Measurements from ENCODE around the gene CERS6. TPM values are rescaled to one million over a fixed set of nuclear protein-coding genes. Genes with fewer than 3 reads are reported as not detected.

The CERS6 gene
- total and polyA plus RNA-seq, 10 of the 15 experiments (the other 5 are each of a cell fraction or from before 2014, with no cell fraction given): 1.3 to 20.4 (median 14.1) TPM

DNA sequence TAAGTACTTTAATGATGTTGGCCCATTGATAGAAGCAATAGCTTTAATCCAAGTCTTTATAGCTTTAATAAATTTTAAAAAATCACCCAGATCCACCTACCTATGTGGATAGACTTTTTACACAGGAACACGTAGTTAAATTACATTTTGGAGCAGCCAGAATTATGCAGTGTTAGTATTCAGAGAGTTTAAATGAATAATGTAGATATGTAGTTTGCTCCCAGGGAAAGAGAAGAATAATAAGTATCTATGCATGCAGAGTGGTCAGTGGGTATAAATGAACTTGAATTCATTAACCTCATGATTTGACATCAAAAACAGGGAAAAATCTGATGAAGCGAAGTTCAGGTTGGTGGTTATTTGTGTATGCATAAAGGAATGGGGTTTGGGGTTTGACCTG is 146.3 kb downstream of the CERS6 start:
- no TSS peak for BruUV-seq (replicated peaks)
- ChIA-PET POLR2A (no interaction called here), SMC1A (ENCODE audit: uncharacterized antibody, unreplicated experiment) (no interaction called here), CTCF (interaction anchor here (2.2 kb wide), 1 partner anchor 14 kb away, joined by 4 read pairs; no protein-coding TSS in a partner anchor), RAD21 (ENCODE audit: unreplicated experiment) (no interaction called here)
- Histone ChIP-seq H3K27ac (ENCODE audit: control insufficient read depth, insufficient read depth) (no peak overlapping the region), H4K20me1 (ENCODE audit: control insufficient read depth, insufficient read depth) (no peaks in the 10 kb centered on the region), H3K79me2 (ENCODE audit: control insufficient read depth, insufficient read depth, low read length) (peaks cover 19% of the 10 kb centered on the region), H3K4me1 (ENCODE audit: control insufficient read depth, insufficient read depth, low read length) (peaks cover 30% of the 10 kb centered on the region), H3K27me3 (replicated peaks in 1 of 2; ENCODE audit: control insufficient read depth in 2 of 2, insufficient read depth in 2 of 2, low read length in 1 of 2) (no peaks in the 10 kb centered on the region), H3K4me3 (no peak overlapping the region), H3K4me2 (ENCODE audit: control insufficient read depth, insufficient read depth) (peak overlapping the region; percentile 59; the same call in 1 of the 2 replicates), H2AFZ (ENCODE audit: control insufficient read depth, low read depth, low read length) (no peak overlapping the region), H3K9ac (ENCODE audit: control insufficient read depth, insufficient read depth, low read length) (no peak overlapping the region), H3K36me3 (ENCODE audit: control insufficient read depth in 2 of 2, insufficient read depth in 2 of 2, low read length in 1 of 2) (no peaks in the 10 kb centered on the region; a peak in 1 of 4 replicates), H3K9me3 (replicated peaks; ENCODE audit: control insufficient read depth, insufficient read depth, low read length) (peaks cover 30% of the 10 kb centered on the region)
- WGBS (ENCODE audit: insufficient coverage, insufficient replicate concordance, low lambda C conversion rate, missing lambda C conversion rate): 96% methylated on average over 2 of the region's 2 CpGs
- ATAC-seq (no peak), FAIRE-seq (no peak), DNase-seq (ENCODE audit: low read depth, low spot score) (no peak)
- no peak for TF ChIP-seq NR2C1 (IDR thresholded peaks at IDR 0.05)
- no peak for TF ChIP-seq BRCA1 (IDR thresholded peaks at IDR 0.05; ENCODE audit: low read depth, low read length)
- no peak for TF ChIP-seq IKZF1 (conservative IDR thresholded peaks at IDR 0.05)
- TF ChIP-seq RB1 (IDR thresholded peaks at IDR 0.05; ENCODE audit: borderline replicate concordance): no peak
- TF ChIP-seq ZNF24 (IDR thresholded peaks at IDR 0.05): no peak
- no peak for TF ChIP-seq ESRRA (IDR thresholded peaks at IDR 0.05; ENCODE audit: low read length)
- no peak for TF ChIP-seq KDM1A (IDR thresholded peaks at IDR 0.05; ENCODE audit: borderline replicate concordance)
- no peak for TF ChIP-seq BHLHE40 (IDR thresholded peaks at IDR 0.05; ENCODE audit: borderline replicate concordance in 1 of 2, low read depth in 2 of 2, low read length in 1 of 2)
- no peak for TF ChIP-seq NFYB (IDR thresholded peaks at IDR 0.05; ENCODE audit: insufficient read depth, low read depth, low read length)
- no peak for TF ChIP-seq ASH2L (IDR thresholded peaks at IDR 0.05; ENCODE audit: borderline replicate concordance, low read depth)
- no peak for TF ChIP-seq MYB (IDR thresholded peaks at IDR 0.05; ENCODE audit: borderline replicate concordance, low read depth, low read length)
- TF ChIP-seq MYC (IDR thresholded peaks at IDR 0.05; ENCODE audit: insufficient read depth, insufficient read length, insufficient replicate concordance, low read length, severe bottlenecking): no peak
- TF ChIP-seq, protein P1, sequence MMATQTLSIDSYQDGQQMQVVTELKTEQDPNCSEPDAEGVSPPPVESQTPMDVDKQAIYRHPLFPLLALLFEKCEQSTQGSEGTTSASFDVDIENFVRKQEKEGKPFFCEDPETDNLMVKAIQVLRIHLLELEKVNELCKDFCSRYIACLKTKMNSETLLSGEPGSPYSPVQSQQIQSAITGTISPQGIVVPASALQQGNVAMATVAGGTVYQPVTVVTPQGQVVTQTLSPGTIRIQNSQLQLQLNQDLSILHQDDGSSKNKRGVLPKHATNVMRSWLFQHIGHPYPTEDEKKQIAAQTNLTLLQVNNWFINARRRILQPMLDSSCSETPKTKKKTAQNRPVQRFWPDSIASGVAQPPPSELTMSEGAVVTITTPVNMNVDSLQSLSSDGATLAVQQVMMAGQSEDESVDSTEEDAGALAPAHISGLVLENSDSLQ (IDR thresholded peaks at IDR 0.05): no peak
- no peak for TF ChIP-seq SMC3 (IDR thresholded peaks at IDR 0.05; ENCODE audit: borderline replicate concordance, low read length)
- TF ChIP-seq SIN3A (IDR thresholded peaks at IDR 0.05; ENCODE audit: low read depth, low read length): no peak
- no peak for TF ChIP-seq CHD4 (IDR thresholded peaks at IDR 0.05)
- in situ Hi-C loops (cut with MboI): no loop called here
- intact Hi-C loops (cut with micrococcal nuclease; ENCODE audit: unreplicated experiment): no loop called here

Data from GM12878 (cell line).